Body of pancreas (tissue), 4 donors: Measurements from ENCODE around the gene CSF2.

Experiments used
- POLR2A ChIP-seq, 3 donors: fragments of 450-650 bp; IDR thresholded peaks; one replicate each; pipeline ENCODE4 v1.6.1; 2016; ENCODE audit warnings: antibody characterized with exemption in 3 of 3, mild to moderate bottlenecking in 2 of 3
- TF ChIP-seq, protein P1 (sequence below), 7 experiments: fragments of 450-650 bp in 4 of 7; fragments of 200-600 bp in 3 of 7; sonication (generic) in 3 of 7; IDR thresholded peaks; one replicate each; pipeline ENCODE4 v1.5.1; 2016 to 2019; ENCODE audit warnings: antibody characterized with exemption in 7 of 7

DNA sequence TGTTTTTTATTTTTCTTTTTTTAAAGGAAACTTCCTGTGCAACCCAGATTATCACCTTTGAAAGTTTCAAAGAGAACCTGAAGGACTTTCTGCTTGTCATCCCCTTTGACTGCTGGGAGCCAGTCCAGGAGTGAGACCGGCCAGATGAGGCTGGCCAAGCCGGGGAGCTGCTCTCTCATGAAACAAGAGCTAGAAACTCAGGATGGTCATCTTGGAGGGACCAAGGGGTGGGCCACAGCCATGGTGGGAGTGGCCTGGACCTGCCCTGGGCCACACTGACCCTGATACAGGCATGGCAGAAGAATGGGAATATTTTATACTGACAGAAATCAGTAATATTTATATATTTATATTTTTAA, 2.1 kb downstream of the CSF2 start:
- TF ChIP-seq, protein P1, sequence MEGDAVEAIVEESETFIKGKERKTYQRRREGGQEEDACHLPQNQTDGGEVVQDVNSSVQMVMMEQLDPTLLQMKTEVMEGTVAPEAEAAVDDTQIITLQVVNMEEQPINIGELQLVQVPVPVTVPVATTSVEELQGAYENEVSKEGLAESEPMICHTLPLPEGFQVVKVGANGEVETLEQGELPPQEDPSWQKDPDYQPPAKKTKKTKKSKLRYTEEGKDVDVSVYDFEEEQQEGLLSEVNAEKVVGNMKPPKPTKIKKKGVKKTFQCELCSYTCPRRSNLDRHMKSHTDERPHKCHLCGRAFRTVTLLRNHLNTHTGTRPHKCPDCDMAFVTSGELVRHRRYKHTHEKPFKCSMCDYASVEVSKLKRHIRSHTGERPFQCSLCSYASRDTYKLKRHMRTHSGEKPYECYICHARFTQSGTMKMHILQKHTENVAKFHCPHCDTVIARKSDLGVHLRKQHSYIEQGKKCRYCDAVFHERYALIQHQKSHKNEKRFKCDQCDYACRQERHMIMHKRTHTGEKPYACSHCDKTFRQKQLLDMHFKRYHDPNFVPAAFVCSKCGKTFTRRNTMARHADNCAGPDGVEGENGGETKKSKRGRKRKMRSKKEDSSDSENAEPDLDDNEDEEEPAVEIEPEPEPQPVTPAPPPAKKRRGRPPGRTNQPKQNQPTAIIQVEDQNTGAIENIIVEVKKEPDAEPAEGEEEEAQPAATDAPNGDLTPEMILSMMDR (IDR thresholded peaks at IDR 0.05), result no peak
- no peak for TF ChIP-seq POLR2A (IDR thresholded peaks at IDR 0.05)
